NCI-H446 treated with DMSO at 0.1 percent for 48 hours (cell line): ENCODE data around the gene OPRL1.
A peak's percentile ranks its signal among the peaks of the same experiment; 100 is the strongest.

Source experiments
- DNase-seq: peaks from one replicate; lab custom pipeline; 2025; lab: John Stamatoyannopoulos, UW

OPRL1 gene

GRCh38 chr20:64056889-64057627 lies 22.8 kb upstream of the OPRL1 start:
- DNase-seq = no peak

- DNase-seq = no peak
These were observed 22.0 kb upstream of the OPRL1 start for GRCh38 chr20:64057628-64058498.

DNA sequence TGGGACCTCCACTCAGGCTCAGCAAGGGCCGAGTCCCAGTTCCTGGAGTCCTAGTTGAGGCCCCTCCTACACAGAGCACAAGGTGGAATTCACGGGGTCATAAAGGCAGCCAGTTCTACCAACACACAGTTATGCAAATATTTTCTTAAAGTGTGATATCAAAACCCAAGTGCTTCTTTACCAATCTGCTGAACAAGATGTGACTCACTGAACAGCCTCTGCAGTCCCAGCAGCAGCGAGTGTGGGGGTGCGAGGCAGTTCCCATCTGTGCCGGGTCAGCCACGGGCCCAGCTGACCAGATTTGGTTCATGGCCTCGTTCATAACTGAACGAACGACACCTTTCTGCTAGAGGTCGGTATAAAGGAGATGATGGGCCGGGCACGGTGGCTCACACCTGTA lies 21.3 kb upstream of the OPRL1 start:
- DNase-seq = no peak

- DNase-seq = no peak
These were observed 17.6 kb upstream of the OPRL1 start for GRCh38 chr20:64062276-64062595.

DNA sequence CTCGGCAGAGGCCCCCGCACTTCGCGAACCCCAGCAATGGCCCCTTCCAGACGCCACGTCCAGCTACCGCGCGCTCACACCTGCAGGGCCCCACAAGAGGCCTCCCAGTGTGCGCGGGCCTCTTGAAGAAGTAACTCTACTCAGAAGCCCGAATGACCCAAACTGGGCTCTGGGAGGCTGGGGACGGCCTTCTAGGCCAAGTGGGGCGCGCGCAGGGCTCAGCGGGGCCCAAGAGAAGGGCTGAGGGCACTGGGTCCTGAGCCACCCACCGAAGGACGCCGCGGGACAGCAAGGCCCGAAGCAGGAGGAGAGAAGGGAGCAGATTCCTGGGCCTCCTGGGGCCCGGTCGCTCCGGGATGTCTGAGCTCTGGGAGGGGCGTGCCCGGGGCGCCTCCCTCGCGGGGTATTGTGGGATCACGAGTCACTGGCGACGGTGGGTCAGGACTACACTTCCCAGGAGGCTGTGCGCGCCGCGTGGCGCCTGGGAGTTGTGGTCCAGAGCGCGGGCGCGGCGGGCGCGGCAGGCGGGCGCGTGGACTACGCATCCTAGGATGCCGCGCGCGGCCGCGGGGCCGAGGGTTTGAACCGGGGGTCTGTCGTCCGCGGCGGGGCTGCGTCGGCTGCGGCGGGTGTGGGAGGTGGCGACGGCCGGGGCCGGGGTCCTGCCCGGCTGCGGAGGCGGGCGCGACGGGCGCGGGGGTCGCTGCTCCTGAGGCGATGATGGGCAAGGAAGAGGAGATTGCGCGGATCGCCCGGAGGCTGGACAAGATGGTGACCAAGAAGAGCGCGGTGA lies 17.1 kb upstream of the OPRL1 start, which contains the start of gene TCEA2:
TCEA2 (plus strand) TSS at position 603 of the 793 bp plus-strand sequence; CDS start at position 718, 115 bp downstream.
- DNase-seq = peak; percentile 89

- DNase-seq = no peak
These were observed 16.3 kb upstream of the OPRL1 start for GRCh38 chr20:64063389-64064144.

GRCh38 chr20:64064145-64064698 lies 15.7 kb upstream of the OPRL1 start:
- no peak for DNase-seq

- no peak for DNase-seq
These were observed 14.6 kb upstream of the OPRL1 start for GRCh38 chr20:64065062-64065973.

- DNase-seq = no peak
These were observed 13.9 kb upstream of the OPRL1 start for GRCh38 chr20:64065974-64066343.

GRCh38 chr20:64067005-64067632 lies 12.8 kb upstream of the OPRL1 start:
- no peak for DNase-seq

- no peak for DNase-seq
These were observed 12.1 kb upstream of the OPRL1 start for GRCh38 chr20:64067733-64068307.

- no peak for DNase-seq
These were observed 11.3 kb upstream of the OPRL1 start for GRCh38 chr20:64068386-64069208.

DNA sequence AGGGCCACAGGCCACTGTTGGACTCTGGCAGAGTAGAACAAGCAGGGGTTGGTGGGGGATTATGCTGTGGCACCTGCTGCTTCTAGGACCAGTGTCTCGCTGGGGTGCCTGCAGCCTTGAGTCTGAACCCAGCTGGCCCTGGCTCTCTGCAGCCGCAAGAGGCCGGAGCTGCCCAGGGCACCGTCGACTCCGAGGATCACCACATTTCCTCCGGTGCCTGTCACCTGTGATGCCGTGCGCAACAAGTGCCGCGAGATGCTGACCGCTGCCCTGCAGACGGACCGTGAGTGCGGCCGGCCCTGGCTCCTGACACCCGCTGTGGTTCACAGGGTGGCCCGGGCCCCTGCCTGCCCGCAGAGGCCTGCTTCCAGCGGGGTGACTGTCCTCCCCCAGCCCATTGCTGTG lies 10.7 kb upstream of the OPRL1 start:
- no peak for DNase-seq

DNA sequence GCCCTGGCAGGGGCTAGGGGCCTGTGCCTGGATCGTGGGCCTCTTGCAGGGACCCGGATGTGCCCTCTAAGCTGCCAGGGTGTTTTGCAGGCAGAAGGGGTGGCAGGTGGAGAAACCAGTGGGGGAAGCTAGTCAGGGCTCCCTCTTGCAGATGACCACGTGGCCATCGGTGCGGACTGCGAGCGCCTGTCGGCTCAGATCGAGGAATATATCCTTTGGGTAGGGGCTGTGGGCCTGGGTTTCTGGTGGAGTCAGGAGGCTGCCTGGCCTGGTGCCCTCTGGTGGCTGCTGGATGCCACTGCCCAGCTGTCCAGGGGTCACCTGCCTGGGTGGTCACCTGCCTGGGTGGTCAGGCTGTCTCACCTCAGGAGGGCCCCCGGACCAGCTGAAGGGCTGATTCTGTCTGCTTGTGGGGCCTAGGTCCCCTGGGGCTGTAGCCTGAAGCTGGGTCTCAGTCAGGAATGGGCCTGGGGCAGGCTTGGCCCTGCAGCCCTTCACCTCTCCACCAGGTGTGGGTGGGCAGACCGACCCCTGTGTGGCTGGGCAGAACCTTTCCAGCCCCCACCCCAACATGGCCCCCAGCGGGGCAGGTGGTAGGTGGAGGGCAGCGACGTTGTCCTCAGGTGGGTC lies 10.2 kb upstream of the OPRL1 start:
- no peak for DNase-seq

GRCh38 chr20:64070244-64070993 lies 9.5 kb upstream of the OPRL1 start:
- DNase-seq = no peak

DNA sequence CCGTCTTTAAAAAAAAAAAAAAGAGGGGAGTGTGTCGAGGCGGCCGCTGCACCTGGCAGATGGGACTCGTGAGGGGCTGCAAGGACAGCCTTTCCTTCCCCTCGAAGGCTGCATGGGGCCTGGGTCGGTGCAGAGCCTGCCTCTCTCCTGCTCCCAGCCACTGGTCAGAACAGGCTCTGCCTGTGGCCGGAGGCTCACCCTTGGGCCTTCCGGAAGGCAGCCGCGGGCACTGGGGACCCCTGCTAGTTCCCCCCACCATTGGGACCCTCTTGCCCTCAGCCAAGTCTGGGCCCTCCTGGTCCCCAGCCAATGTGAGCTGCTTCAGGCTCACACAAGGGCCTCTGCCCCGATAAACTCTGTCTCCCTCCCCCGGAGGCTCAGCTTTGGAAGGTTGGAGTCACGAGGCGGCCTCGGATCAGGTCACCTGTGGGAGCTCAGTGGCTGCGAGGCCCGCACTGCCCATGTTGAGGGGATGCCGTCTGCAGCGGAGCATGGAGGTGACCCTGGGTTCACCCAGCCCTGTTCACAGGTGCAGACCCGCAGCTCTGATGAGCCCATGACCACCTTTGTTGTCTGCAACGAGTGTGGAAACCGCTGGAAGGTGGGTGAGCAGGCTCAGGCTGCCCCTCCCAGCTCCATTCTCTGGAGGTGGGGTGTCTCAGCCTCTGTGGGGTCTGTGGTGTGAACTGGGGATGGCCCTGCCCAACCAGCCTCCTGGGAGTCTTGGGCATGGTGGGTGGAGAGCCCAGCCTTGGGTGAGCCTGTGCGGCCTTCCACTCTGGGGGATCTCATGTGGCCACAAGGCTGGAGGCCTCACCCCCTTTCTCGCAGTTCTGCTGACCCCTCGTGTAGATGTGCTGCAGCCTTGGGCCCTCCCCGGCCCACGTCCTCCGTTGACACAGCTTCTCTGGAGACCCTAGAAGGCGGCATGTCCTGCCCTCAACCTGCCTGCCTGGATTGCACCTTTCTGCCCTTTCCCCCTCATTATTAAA lies 8.2 kb upstream of the OPRL1 start:
- no peak for DNase-seq
